Medulla oblongata (tissue), 1 donor: ENCODE measurements around the gene ITPR2.
"Not testable (repeated sequence)": the region's sequence is repeated elsewhere in the genome, so short reads cannot be mapped to it uniquely, and the experiment has no call there.

Experiments
- DNase-seq: peaks from one replicate; pipeline ENCODE4 v3.0.0-alpha.2; 2015; ENCODE audit errors: extremely low spot score

The ITPR2 gene

DNA sequence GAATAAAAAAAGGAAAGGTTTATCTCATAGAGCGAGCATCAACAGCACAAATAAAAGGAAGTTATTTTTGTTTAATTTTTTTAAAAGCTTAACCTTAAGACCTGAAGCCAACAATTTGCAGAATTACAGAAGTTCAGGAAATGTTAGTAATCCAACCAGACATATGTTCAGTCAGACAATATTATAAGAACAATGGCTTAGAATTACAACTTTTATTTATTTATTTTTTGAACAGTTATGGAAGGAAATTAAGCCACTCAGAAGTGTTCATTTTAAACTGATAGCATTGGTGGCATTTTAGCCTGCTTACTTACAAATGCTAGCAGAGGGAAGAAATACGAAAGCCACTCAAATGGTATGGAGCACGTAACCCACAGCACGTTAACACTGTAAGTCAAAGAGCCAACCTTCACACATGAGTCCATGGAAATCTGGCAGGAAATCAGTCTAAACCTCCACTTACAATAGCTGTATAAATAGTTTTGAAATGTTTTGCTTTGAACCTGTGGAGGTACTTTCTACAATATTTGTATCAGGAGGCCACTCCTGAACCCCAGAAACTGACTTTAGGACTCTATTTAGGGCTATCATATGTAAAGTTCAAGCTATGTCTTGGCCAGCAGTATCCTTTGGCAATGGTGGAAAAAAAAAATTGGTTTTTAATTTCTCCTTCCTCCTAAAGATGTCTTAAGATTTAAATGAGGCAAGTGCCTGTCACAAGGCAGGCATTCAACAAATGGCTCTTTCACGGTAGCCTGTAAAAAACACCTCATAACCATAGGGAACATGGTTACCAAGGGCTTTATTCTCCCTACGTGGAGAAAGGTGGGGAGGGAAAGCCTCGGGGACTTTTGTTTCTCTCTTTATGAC is 102.3 kb downstream of the ITPR2 start:
- no peak for DNase-seq

- DNase-seq: not testable (repeated sequence)
Measured at GRCh38 chr12:26729137-26729671, 103.8 kb downstream of the ITPR2 start.

DNA sequence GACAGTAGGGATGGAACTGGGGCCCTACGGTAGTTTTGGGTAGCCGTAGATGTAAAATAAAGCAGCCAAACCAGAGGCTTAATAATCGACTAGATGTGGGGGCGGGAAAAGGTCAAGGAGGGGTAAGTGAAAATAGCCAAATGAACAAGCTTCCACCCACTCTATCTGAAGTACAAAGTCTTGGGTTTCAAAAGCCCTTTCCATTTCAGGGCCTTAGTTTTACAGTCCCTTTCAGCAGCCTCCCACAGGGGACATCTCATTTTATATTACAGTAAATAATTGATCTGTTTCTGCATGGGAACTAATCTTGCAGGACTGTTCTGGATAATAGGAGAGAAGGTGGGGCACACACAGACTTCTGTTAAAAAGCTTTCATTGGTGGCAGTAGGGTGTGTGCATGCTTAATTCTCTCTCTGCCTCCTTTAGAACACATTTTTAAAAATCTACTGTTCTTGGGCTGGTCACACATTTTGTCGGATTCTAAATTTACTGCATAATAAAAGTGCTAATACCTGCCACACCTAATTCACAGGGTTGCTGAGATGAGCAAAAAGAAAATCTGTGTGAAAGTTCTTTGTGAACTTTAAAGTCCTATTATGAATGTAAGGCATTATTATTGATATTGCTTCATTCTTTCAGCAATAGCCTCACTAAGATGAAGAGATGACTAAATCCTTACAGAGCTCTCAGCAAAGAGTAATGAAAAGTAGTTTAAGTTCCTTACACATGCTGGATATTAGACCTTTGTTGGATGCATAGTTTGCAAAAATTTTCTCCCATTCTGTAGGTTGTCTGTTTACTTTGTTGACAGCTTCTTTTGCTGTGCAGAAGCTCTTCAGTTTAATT is 104.6 kb downstream of the ITPR2 start:
- DNase-seq: no peak

DNA sequence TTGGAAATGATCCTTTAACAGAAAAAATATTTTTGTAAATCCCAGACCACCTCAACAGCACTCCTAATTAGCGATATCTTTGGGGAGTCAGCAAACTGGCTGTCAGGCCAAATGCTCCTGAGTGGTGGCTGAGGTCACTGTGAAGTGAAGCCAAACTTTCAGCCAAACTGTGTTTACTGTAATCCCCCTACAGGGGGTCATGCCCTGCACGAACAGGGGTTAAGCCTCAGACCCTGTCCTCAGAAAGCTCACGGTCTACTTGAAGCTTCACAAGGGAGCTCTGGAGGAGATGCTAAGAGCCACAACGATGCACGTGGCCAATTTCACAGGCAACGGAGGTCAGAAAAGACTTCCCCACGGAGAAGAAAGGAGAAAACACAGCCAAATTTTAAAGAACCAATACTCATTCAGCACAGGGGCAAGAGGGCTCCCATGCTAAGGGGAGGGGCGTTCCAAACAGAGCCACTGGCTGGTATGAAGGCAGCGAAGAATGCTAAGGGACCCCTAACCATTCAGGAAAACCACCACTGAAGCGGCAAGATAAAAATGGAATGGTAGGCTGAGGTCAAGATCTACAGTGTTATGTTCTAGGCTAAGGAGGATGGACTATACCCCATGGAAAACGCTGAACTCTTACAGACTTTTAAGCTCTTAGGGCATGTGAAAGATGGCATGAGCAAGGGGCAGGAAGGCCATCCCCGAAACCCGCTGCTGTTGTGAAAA is 105.4 kb downstream of the ITPR2 start:
- DNase-seq: no peak

GRCh38 chr12:26726956-26727355 is 106.0 kb downstream of the ITPR2 start:
- DNase-seq: no peak

DNA sequence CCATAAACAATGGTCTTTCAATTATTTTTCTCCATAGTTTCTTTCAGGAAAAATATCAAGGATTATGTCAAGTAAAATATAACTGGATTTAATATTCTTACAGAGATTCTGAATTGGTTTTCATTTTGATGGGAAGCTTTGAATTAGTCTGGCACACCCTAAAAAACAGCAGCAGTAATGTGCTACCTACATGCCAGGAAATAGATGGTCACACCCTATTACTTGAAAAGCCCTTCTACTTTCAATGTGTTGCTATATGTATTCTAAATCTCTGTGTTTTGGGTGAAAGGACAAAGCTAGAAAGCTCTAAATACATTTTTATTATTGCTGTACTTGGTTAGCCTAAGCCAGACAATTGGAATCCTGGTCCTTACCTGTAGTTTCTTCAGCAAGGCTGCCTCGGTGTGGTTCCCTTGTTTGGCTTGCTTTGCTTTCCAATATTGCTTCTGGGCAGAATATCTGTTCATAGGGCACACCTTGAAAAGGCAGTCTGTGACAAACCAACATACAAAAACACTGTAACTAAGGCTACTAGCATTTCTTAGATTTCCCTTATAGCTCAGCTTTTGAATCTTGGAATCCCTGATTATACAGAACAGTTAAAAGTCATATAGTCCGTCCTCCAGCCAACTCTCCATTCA is 107.6 kb downstream of the ITPR2 start:
- DNase-seq: no peak

DNA sequence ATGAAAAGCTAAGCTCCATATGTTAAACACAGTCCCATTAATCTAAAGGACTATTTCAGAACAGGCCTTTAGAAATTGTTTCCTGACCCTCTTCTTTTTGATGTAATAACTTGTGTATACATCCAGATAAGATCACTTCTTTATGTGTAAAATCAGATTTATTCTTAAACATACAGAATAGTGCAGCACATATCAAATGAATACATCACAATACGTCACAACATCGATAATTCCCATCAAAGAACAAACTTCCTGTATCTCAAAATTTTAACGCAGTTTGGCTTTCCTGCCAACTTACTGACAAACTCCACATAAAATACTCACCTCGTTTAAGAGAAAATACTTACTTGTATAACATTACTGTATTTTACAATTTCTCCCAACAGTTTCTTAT is 108.7 kb downstream of the ITPR2 start:
- DNase-seq: no peak

DNA sequence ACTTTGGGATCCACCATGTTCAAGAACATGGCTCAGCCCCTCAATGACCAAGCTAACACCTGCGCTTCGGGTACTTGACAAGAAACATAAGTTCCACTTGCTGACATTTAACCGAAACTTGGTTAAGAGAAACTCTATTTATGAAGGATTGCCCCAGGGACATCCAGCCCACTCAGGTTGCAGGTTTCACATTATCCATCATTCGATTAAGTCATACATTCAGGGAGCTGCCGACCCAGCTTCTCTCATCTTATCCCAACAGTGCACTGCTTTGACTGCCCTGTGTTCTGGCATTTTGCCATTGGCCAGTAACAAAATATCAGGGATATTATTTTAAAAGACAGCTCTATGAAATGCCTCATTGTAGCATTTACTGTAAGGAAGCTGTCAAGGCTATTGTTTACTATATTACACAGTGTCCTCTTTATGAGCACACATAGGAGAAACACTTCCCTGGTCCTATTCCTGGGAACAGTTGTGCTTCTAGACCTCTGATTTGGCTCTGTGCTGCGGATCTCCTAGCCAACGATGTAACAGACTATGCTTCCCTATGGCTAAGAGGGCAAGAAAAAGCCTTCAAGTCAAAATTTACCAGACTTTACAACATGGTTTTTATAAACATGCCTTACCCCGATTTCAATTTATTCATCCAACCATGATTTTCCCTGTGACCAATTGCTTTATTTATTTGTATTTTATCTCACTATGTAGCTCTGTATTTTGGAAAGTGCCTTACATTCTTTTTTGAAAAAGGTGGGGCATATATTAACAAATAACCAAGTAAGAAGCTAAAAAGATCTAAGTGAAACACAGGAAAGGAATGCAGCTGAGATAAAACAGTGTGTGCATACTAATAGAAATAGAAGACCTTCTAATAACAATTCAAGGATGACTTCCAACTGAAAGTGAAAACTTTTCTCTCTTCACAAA is 109.3 kb downstream of the ITPR2 start:
- DNase-seq: peak; percentile 21

GRCh38 chr12:26721800-26722199 is 111.2 kb downstream of the ITPR2 start:
- no peak for DNase-seq

DNA sequence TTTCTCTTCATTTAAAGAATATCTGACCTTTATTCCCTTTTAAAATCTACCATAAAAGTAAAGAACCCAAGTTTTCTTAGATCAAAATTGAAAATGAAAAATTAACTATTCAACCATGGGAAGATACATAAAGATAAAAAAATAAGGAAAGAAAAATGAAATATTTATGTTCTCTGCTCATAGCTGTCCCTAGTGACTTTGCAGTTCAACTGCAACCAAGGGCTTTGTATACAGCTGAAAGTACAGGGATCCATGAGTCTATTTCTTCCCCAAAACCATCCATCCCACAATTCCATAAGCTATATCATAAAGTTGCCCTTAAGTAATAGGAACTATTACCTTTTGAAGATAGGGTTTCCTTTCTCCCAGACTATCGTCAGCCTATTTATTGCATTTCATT is 113.1 kb downstream of the ITPR2 start:
- no peak for DNase-seq

GRCh38 chr12:26717757-26718156 is 115.2 kb downstream of the ITPR2 start:
- DNase-seq: no peak

DNA sequence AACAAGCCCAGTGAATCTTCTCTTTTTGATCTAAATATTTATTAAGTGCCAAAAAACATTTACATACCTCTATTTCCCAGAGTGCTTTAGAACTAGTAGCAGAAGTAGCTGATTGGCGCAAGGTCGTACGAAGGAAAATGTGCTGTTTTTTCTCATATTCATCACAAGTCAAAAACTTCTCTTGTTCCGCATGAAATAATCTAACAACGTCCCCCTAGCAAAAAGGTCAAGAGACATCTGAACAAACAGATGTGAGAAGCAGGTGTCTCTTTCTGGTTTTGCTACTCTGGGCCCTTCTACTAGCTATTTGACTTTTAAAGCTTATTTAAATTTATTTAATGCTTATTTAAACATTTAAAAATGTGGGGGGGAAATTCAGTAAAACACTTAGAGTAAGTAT is 117.8 kb downstream of the ITPR2 start:
- no peak for DNase-seq

DNA sequence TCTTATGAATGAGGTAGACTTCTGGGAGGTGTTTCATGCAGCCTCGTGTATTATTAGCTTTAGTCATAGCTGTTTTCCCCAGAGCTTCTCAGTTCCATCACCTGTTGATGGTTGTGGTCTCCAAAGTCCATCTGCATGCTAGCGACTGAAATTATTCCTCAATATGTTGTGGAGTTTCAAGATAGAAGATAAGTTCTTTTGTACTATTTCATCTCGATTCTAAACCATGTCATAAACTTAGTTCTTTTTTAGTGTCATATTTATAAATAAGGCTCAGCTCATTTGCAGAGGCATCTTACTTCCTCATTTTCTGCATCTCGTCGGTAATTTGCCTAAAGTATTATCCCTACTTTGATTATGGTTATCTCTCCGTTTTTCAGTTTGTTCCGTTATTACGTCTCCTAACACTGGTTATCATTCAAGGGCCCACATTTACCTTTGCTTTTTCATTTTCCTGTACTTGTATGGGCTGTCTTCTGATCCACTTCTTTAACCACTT is 119.1 kb downstream of the ITPR2 start:
- DNase-seq: no peak

DNA sequence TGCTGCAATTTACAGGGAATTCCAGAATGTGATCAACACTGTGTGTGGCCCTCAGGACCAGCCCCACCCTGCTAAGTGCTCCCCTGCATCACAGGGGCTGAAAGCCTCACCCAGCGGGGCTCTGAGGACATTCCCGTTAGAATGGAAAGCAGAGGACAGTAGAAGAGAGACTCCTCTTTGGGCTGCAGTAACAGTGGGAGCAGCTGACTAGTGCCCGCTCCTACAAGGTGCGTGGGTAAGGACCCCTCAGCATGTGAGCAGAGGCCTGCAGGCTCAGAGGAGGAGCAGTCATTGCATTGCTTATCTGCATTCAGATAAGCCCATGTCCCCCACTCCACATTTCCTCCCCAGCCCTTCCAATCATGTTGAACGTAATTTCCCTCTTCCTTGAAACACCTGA is 120.1 kb downstream of the ITPR2 start:
- DNase-seq: no peak

GRCh38 chr12:26711569-26711968 is 121.4 kb downstream of the ITPR2 start:
- DNase-seq: no peak

DNA sequence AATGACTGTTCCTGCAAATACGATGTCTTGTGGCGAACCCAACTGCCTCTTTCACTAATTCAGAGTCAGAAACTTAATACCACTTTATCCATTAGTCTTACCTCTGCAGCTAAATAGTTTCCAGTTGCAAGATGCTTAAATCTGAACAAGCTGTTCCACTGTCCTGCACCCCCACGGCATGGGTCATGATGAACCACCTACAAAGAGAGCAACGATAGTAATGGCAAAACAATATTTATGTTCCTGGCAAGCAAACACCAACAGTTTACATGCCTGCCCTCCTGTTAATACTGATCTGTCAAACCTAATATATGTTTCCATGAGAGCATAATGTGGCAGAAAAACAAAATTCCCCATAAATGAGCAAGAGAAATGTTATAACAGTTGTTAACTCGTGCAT is 121.9 kb downstream of the ITPR2 start:
- no peak for DNase-seq

GRCh38 chr12:26705851-26706250 is 127.1 kb downstream of the ITPR2 start:
- DNase-seq: no peak

DNA sequence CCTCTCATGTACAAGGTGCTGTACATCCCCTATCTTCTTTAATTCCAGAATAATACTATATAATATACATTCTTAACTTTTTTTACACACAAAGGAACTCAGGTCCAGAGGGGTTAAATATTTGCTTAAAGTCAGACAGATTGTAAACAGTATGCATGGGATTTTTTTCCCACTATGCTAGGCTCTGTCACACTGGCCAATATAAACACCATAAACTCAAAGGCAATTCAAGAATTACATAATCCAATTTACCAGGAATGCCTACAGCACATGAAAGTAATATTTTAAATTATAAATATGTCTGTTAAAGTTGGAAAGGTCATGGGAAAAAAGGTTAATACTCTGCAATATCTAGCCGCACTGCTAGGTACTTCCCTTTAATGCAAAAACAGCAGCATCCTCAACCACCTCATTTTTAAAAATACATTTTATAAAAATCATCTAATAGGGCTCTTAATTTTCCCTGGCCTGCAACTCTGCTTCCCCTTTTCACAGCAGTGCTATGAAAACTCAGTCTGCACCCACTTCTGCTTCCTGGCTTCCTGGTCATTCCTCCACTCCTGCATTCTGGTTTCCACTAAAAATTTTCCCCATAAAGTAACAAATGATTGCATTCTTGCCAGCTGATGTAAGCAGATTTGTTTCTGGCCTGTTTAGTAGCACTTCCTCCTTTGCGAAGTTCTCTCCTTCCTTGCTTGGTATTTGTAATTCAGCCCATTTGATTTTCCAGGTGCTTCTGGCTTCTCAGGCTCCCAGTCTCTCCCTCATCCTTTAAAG is 128.1 kb downstream of the ITPR2 start:
- DNase-seq: peak; percentile 74

- no peak for DNase-seq
Measured at GRCh38 chr12:26704214-26704613, 128.8 kb downstream of the ITPR2 start.
